Mammary epithelial cell (primary cell): ENCODE data around the gene PNPLA3.

Experiments
- CTCF ChIP-seq, 2 donors: IDR thresholded peaks in 1 of 2; conservative IDR thresholded peaks in 1 of 2; 2 replicates each; pipeline ENCODE4 v1.5.1; 2011 to 2012; ENCODE audit warnings: inconsistent platforms in 2 of 2, low read length in 2 of 2, mild to moderate bottlenecking in 2 of 2, control low read depth in 1 of 2, low read depth in 1 of 2; ENCODE audit not compliant: insufficient read depth in 1 of 2; ENCODE audit errors: extremely low read depth in 1 of 2
- EZH2 ChIP-seq: IDR thresholded peaks from 2 replicates; pipeline ENCODE4 v1.6.1; 2012; ENCODE audit warnings: low read length, inconsistent platforms, borderline replicate concordance

- TF ChIP-seq CTCF (conservative IDR thresholded peaks at IDR 0.05 in 1 of 2, IDR thresholded peaks at IDR 0.05 in 1 of 2; ENCODE audit: extremely low read depth in 1 of 2, insufficient read depth in 1 of 2, low read depth in 1 of 2, low read length in 2 of 2): no peak
- TF ChIP-seq EZH2: no peak
Measured at GRCh38 chr22:43972931-43973462, 49.4 kb downstream of the PNPLA3 start.
